SU-DHL-6 (cell line): ENCODE measurements around the gene NRF1.

ENCODE experiments used
- CTCF ChIP-seq: fragments of 200-600 bp; sonication (generic); IDR thresholded peaks from one replicate; pipeline ENCODE4 v1.5.1; 2017; ENCODE audit warnings: antibody characterized with exemption, mild to moderate bottlenecking, low read length, moderate library complexity; ENCODE audit not compliant: insufficient read depth, poor library complexity, severe bottlenecking
- EZH2phosphoT487 ChIP-seq: fragments of 200-600 bp; sonication (generic), shearing (Covaris generic); conservative IDR thresholded peaks from 2 replicates; pipeline ENCODE4 v1.6.1; 2018; ENCODE audit warnings: mild to moderate bottlenecking, antibody characterized with exemption, low read length, moderate library complexity, mixed read lengths

GRCh38 chr7:129790136-129790535 is 178.6 kb downstream of the NRF1 start:
- TF ChIP-seq CTCF (no peak), EZH2phosphoT487 (no peak)
